SH-SY5Y (cell line): ENCODE data around the gene AFF1.

Experiments
- GATA2 ChIP-seq: IDR thresholded peaks from 2 replicates; pipeline ENCODE4 v1.6.1; 2011; ENCODE audit warnings: mild to moderate bottlenecking, low read depth, low read length
- GATA3 ChIP-seq: IDR thresholded peaks from 2 replicates; pipeline ENCODE4 v1.6.1; 2011; ENCODE audit warnings: low read depth, mild to moderate bottlenecking, low read length, moderate library complexity

AFF1 gene

DNA sequence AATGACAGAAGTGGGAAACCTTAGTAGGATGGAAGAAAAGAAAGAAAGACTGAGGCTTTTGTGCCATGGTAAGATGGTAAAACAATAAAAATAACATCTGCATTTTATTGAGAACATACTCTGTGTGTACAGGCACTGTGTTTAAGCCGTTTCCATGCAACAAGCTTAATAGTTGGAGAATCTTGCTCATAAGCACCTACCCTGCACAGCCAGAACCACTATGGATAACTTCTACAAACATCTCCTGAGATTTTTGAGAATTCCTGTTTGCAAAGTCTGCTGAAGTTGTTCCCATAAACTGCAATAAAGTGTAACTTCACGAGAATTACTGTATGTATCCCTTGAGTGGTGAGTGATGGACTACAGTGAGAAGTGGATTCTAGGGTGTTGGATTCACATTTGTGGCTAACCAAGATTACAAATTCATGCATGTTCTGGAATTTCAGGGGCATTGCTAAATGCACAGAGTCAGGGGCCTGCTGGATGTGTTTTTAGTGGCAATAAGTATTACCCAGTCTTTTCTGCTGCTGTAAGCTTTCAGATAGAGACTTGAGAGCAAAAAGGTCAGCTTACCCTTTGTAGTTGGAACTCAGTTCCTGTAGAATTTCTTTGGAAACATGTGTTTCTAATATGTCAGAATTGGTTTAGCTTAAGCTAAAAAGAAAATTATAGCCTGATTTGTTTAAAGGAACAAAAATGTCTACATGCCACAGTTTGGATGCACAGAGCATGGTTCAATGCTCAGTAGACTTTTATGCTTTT lies 132.5 kb downstream of the AFF1 start:
- TF ChIP-seq GATA3 (no peak), GATA2 (no peak)

- TF ChIP-seq GATA3 (no peak), GATA2 (no peak)
Measured at GRCh38 chr4:87068583-87069021, 133.8 kb downstream of the AFF1 start.

DNA sequence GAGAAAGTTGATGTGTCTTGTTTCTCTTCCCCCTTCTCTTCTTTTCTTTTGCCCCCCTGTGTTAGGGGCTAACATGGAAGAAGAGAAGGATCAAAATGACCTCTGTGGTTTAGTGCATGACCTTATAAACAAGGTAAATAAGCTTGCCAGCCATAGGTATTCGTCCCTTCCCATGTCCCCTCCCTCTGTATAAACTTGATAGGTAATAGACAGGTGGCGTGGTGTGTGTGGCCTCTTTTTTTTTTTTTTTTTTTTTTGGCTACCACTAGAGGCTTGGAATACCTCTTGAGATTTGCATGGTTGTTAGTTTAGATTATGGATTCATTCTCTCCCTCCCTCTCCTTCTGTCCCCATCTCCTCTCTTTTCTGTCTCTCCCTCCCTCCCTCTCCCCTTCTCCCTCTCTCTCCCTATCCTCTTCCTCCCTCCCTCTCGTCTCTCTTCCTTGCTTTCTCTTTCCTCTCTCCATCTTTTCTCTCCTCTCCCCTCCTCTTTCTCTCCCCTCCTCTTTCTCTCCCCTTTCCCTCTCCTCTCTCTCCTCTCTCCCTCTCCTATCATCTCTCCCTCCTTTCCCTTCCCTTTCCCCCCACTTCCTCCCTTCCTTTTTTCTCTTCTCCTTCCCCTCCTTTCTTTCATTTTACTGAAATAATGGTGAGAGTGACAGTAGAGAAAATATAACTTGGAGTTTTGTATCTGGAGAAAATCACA lies 134.4 kb downstream of the AFF1 start:
- TF ChIP-seq GATA3: no peak
- no peak for TF ChIP-seq GATA2

DNA sequence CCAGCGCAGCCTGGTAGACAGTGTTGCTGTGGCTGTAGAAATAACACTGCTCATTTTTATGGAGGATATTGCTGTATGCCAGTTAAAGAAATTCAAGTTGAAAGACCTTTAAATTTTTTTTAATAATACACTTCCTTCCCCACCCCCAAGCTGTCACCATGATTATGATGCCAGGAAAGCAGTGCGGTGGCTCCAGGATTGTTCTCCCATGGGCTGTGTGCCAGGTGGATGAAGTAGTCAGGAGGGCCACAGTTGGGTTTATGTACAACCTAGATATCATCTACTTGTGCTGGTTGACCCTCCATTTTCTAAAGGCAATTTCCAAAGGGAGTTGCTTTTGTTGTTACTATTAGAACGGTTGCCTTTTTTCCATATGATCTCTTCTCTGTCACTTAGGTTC lies 136.6 kb downstream of the AFF1 start:
- TF ChIP-seq GATA2 (no peak; the same call in 1 of the 2 replicates), GATA3 (no peak)

GRCh38 chr4:87073199-87074120 lies 138.6 kb downstream of the AFF1 start:
- TF ChIP-seq GATA3 (no peak), GATA2 (no peak; the same call in 1 of the 2 replicates)

DNA sequence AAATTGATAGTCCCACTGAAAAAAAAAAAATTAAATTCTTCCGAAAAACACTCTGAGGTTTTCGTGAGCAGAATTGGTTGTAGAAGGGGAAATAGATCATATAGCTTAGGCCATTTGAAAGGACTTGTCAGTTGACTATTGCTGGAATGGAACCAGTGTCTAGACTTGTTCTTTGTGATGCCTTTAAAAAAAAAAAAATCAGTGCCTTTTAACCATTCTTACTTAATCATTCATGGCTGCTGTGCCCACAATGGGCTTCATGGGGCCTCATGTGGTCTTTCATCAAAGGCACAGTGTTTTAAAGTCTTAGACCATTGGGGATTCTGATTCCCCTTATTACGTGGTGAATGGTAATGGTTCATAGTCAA lies 139.3 kb downstream of the AFF1 start:
- TF ChIP-seq GATA3 (no peak), GATA2 (no peak)

DNA sequence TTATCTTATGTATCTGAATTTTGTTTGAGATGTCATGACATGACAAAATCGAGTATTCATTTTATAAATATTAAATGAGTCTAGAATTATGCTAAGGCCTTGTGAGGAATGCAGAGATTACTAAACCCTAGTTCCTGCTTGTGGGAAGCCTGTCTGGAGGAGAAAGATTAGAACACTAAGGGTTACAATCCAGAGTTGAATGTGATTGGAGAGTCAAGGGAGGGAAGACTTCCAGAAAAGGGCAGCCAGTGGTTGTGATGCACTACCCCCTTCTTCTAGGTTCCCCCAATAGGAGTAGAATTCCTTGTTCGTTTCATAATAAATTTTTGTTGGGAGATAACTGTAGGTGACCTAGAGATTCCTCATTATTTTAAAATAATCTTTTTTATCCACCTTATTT lies 141.1 kb downstream of the AFF1 start:
- TF ChIP-seq GATA3: no peak
- no peak for TF ChIP-seq GATA2

- TF ChIP-seq GATA2 (no peak), GATA3 (no peak)
Measured at GRCh38 chr4:87076690-87077358, 142.0 kb downstream of the AFF1 start.

DNA sequence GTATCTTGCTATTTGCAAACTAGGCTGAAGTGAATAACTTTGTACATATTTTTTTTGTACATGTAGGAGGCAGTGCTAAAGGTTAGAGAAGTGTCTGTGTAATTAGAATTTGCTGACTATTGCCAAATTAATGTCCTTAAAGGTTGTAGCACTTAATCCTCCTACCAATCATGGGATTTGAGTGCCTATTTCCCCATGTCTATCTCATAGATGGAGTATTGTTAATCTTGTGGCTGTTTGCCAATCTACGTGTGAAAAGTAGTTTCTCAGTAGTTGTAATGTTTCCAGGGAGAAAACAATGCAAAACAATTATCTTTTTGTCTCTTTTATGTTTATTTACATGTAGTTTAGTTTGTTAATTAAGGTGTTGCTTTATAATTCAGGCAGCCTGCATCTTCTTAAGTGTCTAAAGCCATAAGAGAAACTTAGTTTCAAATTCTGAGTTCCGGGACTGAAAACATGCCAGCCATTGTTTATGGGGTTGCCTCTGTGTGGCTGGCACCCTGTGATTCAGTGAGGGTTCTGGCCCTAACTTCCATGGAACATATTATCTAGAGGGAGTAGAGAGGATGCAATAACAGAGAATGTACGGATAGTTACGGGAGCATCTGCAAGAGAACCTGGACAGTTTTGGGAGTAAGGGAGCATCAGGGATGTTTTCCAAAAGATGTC lies 143.2 kb downstream of the AFF1 start:
- TF ChIP-seq GATA2: no peak
- TF ChIP-seq GATA3: no peak

GRCh38 chr4:87078987-87079486 lies 144.2 kb downstream of the AFF1 start:
- TF ChIP-seq GATA2: no peak

DNA sequence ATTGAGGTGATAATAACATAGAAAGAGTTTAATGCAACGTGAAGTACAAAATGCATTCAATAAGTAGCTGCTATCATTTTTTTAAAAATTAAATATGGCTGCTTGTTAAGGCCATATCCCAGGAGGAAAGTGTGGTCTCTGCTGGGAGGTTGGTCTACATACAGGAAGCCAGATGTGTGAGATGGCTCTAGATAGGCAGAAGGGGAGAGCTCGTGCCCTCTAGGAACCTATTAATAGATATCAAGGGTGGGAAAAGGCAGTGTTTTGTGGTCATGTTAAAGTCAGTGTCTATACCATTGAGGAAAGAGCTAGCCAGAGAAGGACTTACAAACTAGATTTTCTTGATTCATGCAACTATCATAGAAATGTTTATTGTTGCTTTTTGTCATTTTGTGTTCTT lies 145.2 kb downstream of the AFF1 start:
- TF ChIP-seq GATA2 (no peak), GATA3 (no peak)

DNA sequence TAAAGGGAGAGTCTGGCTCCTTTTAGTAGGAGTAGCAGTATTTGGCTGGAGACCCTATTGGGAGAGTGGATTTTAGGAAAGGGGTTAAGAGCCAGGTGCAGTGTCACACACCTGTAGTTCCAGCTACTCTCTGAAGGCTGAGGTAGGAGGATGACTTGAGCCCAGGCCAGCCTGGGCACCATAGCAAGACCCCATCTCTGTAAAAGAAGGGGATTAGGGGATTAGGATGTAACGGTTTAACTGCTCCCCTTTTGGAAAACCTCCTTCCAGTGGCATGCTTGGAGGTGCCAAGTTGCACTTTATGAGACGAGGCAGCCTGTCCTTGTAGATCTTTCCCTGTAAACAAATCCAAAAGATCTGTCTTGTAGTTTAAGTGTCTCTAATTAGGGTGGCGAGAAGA lies 145.7 kb downstream of the AFF1 start:
- no peak for TF ChIP-seq GATA3
- no peak for TF ChIP-seq GATA2

GRCh38 chr4:87081826-87082225 lies 147.0 kb downstream of the AFF1 start:
- TF ChIP-seq GATA3 (0 out of 2 replicates have a peak, but pooled peaks have one; percentile 5), GATA2 (no peak)
